IMR-90 (cell line): ENCODE data around the gene SLC26A3. TPM values are rescaled to one million over a fixed set of nuclear protein-coding genes. Genes with fewer than 3 reads are reported as not detected.

Experiments used
- ATAC-seq: fragments of 200-7000 bp; cut with Tn5 transposase; 2 replicates; pipeline ENCODE4 v1.9.1; 2020; ENCODE audit warnings: low read depth, mild to moderate bottlenecking, moderate library complexity
- BruUV-seq: library from RNA; stranded (reverse); fragments of 400-500 nt; replicated peaks from 2 replicates; lab custom pipeline; 2021; lab: Mats Ljungman, UMichigan
- CTCF ChIA-PET: fragments of 300-600 bp; formaldehyde crosslinking; extraction: SDS; loops from one replicate; lab custom pipeline; 2021; ENCODE audit warnings: antibody characterized with exemption; lab: Yijun Ruan, JAX
- POLR2A ChIA-PET: fragments of 300-600 bp; sonication (Branson Sonifier 250); formaldehyde crosslinking; loops from one replicate; lab custom pipeline; 2022; ENCODE audit warnings: antibody characterized with exemption; ENCODE audit not compliant: unreplicated experiment; lab: Charles Lee
- DNase-seq: peaks from one replicate; pipeline ENCODE4 v3.0.0; 2013
- H2AFZ ChIP-seq: replicated peaks from 2 replicates; pipeline ENCODE3; 2013; ENCODE audit warnings: low read length, mild to moderate bottlenecking; ENCODE audit not compliant: poor library complexity
- H2AK5ac ChIP-seq: 2 replicates; pipeline ENCODE4 v1.6.1; 2013; ENCODE audit warnings: low read depth, low read length, inconsistent platforms
- H2AK9ac ChIP-seq: replicated peaks from 2 replicates; pipeline ENCODE3; 2013; ENCODE audit warnings: mild to moderate bottlenecking, low read depth, low read length, moderate library complexity; ENCODE audit not compliant: poor library complexity
- H2BK120ac ChIP-seq: 2 replicates; pipeline ENCODE4 v1.6.1; 2013; ENCODE audit warnings: low read depth, low read length, inconsistent platforms
- H2BK15ac ChIP-seq: 3 replicates; pipeline ENCODE4 v1.6.1; 2013; ENCODE audit warnings: low read depth, low read length, inconsistent platforms
- H2BK20ac ChIP-seq: 2 replicates; pipeline ENCODE4 v1.6.1; 2013; ENCODE audit warnings: low read depth, mild to moderate bottlenecking, inconsistent platforms, low read length, moderate library complexity
- H2BK5ac ChIP-seq: 2 replicates; pipeline ENCODE4 v1.6.1; 2013; ENCODE audit warnings: mild to moderate bottlenecking, low read depth, low read length, inconsistent platforms; ENCODE audit not compliant: poor library complexity, severe bottlenecking
- H3K14ac ChIP-seq: replicated peaks from 2 replicates; pipeline ENCODE4 v1.6.1; 2013; ENCODE audit warnings: low read depth, low read length, inconsistent platforms
- H3K18ac ChIP-seq: 2 replicates; pipeline ENCODE4 v1.6.1; 2013; ENCODE audit warnings: low read depth, low read length, control low read depth
- H3K23ac ChIP-seq: 2 replicates; pipeline ENCODE4 v1.6.1; 2013; ENCODE audit warnings: low read depth, low read length, inconsistent platforms
- H3K27ac ChIP-seq: 2 replicates; pipeline ENCODE4 v1.5.1; 2013; ENCODE audit warnings: mild to moderate bottlenecking, control low read depth, low read length; ENCODE audit not compliant: insufficient read depth
- H3K27me3 ChIP-seq: 2 replicates; pipeline ENCODE4 v1.6.1; 2013; ENCODE audit warnings: low read length; ENCODE audit not compliant: control insufficient read depth, insufficient read depth
- H3K36me3 ChIP-seq: 2 replicates; pipeline ENCODE4 v1.6.1; 2013; ENCODE audit warnings: low read length, mixed read lengths; ENCODE audit not compliant: control insufficient read depth, insufficient read depth
- H3K4ac ChIP-seq: 2 replicates; pipeline ENCODE4 v1.6.1; 2013; ENCODE audit warnings: low read depth, low read length, inconsistent platforms
- H3K4me1 ChIP-seq: 2 replicates; pipeline ENCODE4 v1.6.1; 2013; ENCODE audit warnings: low read length, mixed read lengths; ENCODE audit not compliant: control insufficient read depth, insufficient read depth
- H3K4me2 ChIP-seq: 2 replicates; pipeline ENCODE4 v1.6.1; 2013; ENCODE audit warnings: low read depth, mild to moderate bottlenecking, control low read depth, low read length, moderate library complexity
- H3K4me3 ChIP-seq: 2 replicates; pipeline ENCODE4 v1.5.1; 2013; ENCODE audit warnings: low read depth, mild to moderate bottlenecking, control low read depth, low read length, moderate library complexity; ENCODE audit not compliant: insufficient read depth
- H3K56ac ChIP-seq: 2 replicates; pipeline ENCODE4 v1.6.1; 2013; ENCODE audit warnings: low read length, inconsistent platforms; ENCODE audit not compliant: insufficient read depth; ENCODE audit errors: extremely low read depth
- H3K79me1 ChIP-seq, 2 experiments: 2 replicates each; pipeline ENCODE4 v1.6.1; 2013; ENCODE audit warnings: low read length in 2 of 2, inconsistent platforms in 1 of 2, low read depth in 1 of 2
- H3K9ac ChIP-seq: 2 replicates; pipeline ENCODE4 v1.6.1; 2013; ENCODE audit warnings: low read depth, low read length, control low read depth
- H3K9me1 ChIP-seq: 2 replicates; pipeline ENCODE4 v1.6.1; 2013; ENCODE audit warnings: low read length, inconsistent platforms; ENCODE audit not compliant: insufficient read depth
- H3K9me3 ChIP-seq: 2 replicates; pipeline ENCODE4 v1.6.1; 2013; ENCODE audit warnings: low read length; ENCODE audit not compliant: control insufficient read depth, insufficient read depth
- H4K20me1 ChIP-seq: 2 replicates; pipeline ENCODE4 v1.6.1; 2013; ENCODE audit warnings: low read length, inconsistent platforms; ENCODE audit not compliant: insufficient read depth
- H4K5ac ChIP-seq: 2 replicates; pipeline ENCODE4 v1.6.1; 2013; ENCODE audit warnings: mild to moderate bottlenecking, low read depth, low read length, control low read depth
- H4K8ac ChIP-seq, 2 experiments: 2 replicates each; pipeline ENCODE4 v1.6.1; 2013; ENCODE audit warnings: low read depth in 2 of 2, low read length in 2 of 2, control low read depth in 1 of 2, inconsistent platforms in 1 of 2
- H4K91ac ChIP-seq: 2 replicates; pipeline ENCODE4 v1.6.1; 2013; ENCODE audit warnings: low read depth, low read length, inconsistent platforms; ENCODE audit not compliant: insufficient read depth
- BHLHE40 ChIP-seq: fragments of 150-350 bp; IDR thresholded peaks from 2 replicates; pipeline ENCODE4 v1.6.1; 2016; ENCODE audit warnings: mild to moderate bottlenecking, low read depth, low read length
- CEBPB ChIP-seq: IDR thresholded peaks from 2 replicates; pipeline ENCODE4 v1.6.1; 2012; ENCODE audit warnings: low read depth, low read length, improper control_type of control experiment
- ELK1 ChIP-seq: fragments of 150-350 bp; IDR thresholded peaks from 2 replicates; pipeline ENCODE4 v1.6.1; 2016; ENCODE audit warnings: low read depth, mild to moderate bottlenecking, low read length, moderate library complexity, borderline replicate concordance
- MAFK ChIP-seq: IDR thresholded peaks from 2 replicates; pipeline ENCODE4 v1.6.1; 2012; ENCODE audit warnings: low read depth, low read length, improper control_type of control experiment
- MXI1 ChIP-seq: IDR thresholded peaks from 2 replicates; pipeline ENCODE4 v1.6.1; 2012; ENCODE audit warnings: low read depth, mild to moderate bottlenecking, low read length, moderate library complexity, borderline replicate concordance
- NFE2L2 ChIP-seq: fragments of 150-350 bp; IDR thresholded peaks from 2 replicates; pipeline ENCODE4 v1.6.1; 2016; ENCODE audit warnings: low read depth, mild to moderate bottlenecking, low read length
- RAD21 ChIP-seq: IDR thresholded peaks from 2 replicates; pipeline ENCODE4 v1.6.1; 2012; ENCODE audit warnings: low read length, improper control_type of control experiment
- RFX5 ChIP-seq: IDR thresholded peaks from 2 replicates; pipeline ENCODE4 v1.8.0; 2012; ENCODE audit warnings: low read depth, mild to moderate bottlenecking, low read length, moderate library complexity
- USF2 ChIP-seq: fragments of 150-350 bp; IDR thresholded peaks from 2 replicates; pipeline ENCODE4 v1.6.1; 2017; ENCODE audit warnings: mild to moderate bottlenecking, antibody characterized with exemption, low read length, low read depth
- WGBS, 2 experiments: methylation state at CpG; one replicate each; pipeline versions ENCODE4 v1.1.5 to v1.1.7; 2013; ENCODE audit warnings: missing lambda C conversion rate in 2 of 2; ENCODE audit not compliant: insufficient read length in 1 of 2; ENCODE audit errors: extremely low coverage in 2 of 2; 5-methylcytosine and 5-hydroxymethylcytosine counted together
- dilution Hi-C: fragments of 300-500 bp; cut with HindIII; formaldehyde crosslinking; loops from one replicate; pipeline ENCODE4 v1.14.3; 2018; ENCODE audit warnings: low sequenced_read_pairs; ENCODE audit not compliant: unreplicated experiment
- in situ Hi-C: fragments of 300-500 bp; cut with MboI; formaldehyde crosslinking; loops from 3 replicates; pipeline ENCODE4 v1.14.3; 2019; ENCODE audit warnings: low sequenced_read_pairs, inconsistent platforms, mixed read lengths
- intact Hi-C: fragments of 100-400 bp; cut with micrococcal nuclease; formaldehyde crosslinking; loops from 2 replicates; pipeline ENCODE4 v1.10.0; 2022
- polyA plus RNA-seq, 3 experiments: library from polyadenylated mRNA; depleted of rRNA; stranded (reverse); fragments of >200 nt; gene quantifications; 2 replicates each; pipeline ENCODE4 v1.2.3, GENCODE V29; 2012; ENCODE audit warnings: low replicate concordance in 1 of 3
- total RNA-seq: library from RNA; depleted of rRNA; stranded (reverse); fragments of >200 nt; gene quantifications from 2 replicates; pipeline ENCODE4 v1.2.3, GENCODE V29; 2012

SLC26A3 gene
- total and polyA plus RNA-seq, 2 of the 4 experiments (the other 2 are of a cell fraction) = not detected

- POLR2A ChIA-PET = no interaction called here
- Histone ChIP-seq H3K9ac (no peak overlapping the region), H2AK9ac (no peak overlapping the region), H3K27me3 (peaks cover 32% of the 10 kb centered on the region), H3K36me3 (no peaks in the 10 kb centered on the region), H3K79me1 (no peaks in the 10 kb centered on the region), H4K20me1 (no peaks in the 10 kb centered on the region), H3K4ac (no peak overlapping the region), H3K14ac (no peak overlapping the region), H2BK15ac (no peak overlapping the region), H3K9me1 (no peaks in the 10 kb centered on the region; the same call in 1 of the 2 replicates), H3K23ac (no peak overlapping the region), H3K4me1 (no peaks in the 10 kb centered on the region), H4K5ac (no peak overlapping the region), H3K9me3 (no peaks in the 10 kb centered on the region), H2BK120ac (no peak overlapping the region), H4K8ac (no peak overlapping the region), H2BK5ac (no peak overlapping the region), H2AK5ac (no peak overlapping the region), H3K18ac (no peak overlapping the region), H2AFZ (no peak overlapping the region), H3K56ac (no peak overlapping the region), H3K4me3 (no peak overlapping the region), H3K4me2 (no peak overlapping the region), H4K91ac (no peak overlapping the region), H2BK20ac (no peak overlapping the region), H3K27ac (no peak overlapping the region)
- intact Hi-C loops (no loop called here), dilution Hi-C loops (no loop called here), in situ Hi-C loops (no loop called here)
- CTCF ChIA-PET = interaction anchor here (0.7 to 1.1 kb wide), 3 partner anchors 21 to 525 kb away, joined by 3 to 6 read pairs (median 3); no protein-coding TSS in a partner anchor
- no peak for ATAC-seq
- no peak for DNase-seq
- TF ChIP-seq ELK1 (no peak), RFX5 (no peak), BHLHE40 (no peak), MXI1 (no peak), MAFK (no peak), CEBPB (no peak), NFE2L2 (no peak), RAD21 (no peak), USF2 (no peak)
- no CpG with 5 or more reads among the region's 3 CpGs for WGBS, 2 experiments
- no TSS peak for BruUV-seq
These were observed 14.4 kb downstream of the SLC26A3 start for GRCh38 chr7:107788662-107789061.
